Spleen (tissue), 7 donors: ENCODE measurements around the gene GNB3.

ENCODE experiments used
- CTCF ChIP-seq, 11 experiments: fragments of 200-600 bp in 7 of 11; fragments of 450-650 bp in 4 of 11; sonication (generic) in 4 of 11; IDR thresholded peaks in 8 of 11; conservative IDR thresholded peaks in 3 of 11; 1 replicate in 7 of 11; 2 replicates in 4 of 11; pipeline versions ENCODE4 v1.4.0 to v1.8.0; 2016 to 2021; ENCODE audit warnings: antibody characterized with exemption in 11 of 11, inconsistent platforms in 4 of 11, mild to moderate bottlenecking in 1 of 11
- POLR2A ChIP-seq, 3 donors: fragments of 450-650 bp; IDR thresholded peaks; one replicate each; pipeline ENCODE4 v1.5.1; 2017; ENCODE audit warnings: antibody characterized with exemption in 3 of 3, mild to moderate bottlenecking in 1 of 3
- POLR2AphosphoS5 ChIP-seq, 3 donors: sonication (generic); formaldehyde crosslinking; IDR thresholded peaks; one replicate each; pipeline ENCODE4 v1.5.1; 2017; ENCODE audit warnings: antibody characterized with exemption in 3 of 3
- donor health status: DM: no; HTN: no; CAD: no; lungs with moderate emphysema.
- donor health status: DM: no; HTN: no; CAD: no.
- donor health status: DM: no; HTN: no; CAD: no.

DNA sequence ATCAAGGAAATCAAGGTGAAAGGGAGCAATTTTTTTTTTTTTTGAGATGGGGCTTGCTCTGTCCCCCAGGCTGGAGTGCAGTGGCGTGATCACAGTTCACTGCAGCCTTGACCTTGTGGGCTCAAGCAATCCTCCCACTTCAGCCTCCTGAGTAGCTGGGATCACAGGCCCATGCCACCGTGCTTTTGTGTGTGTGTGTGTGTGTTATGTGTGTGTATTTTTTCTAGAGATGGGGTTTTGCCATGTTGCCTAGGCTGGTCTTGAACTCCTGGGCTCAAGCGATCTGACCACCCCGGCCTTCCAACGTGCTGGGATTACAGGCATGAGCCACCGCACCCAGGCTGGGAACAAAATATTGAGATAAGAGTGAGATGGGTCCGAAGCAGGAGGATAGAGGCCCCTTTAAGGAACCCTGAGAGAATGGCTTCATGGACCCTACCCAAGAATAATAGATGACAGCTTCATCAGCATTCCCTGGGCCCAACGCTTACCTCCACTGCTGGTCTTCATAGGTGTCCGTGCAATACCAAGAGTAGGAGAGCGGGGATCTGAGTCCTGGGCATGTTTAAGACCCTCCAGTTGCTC, 9.3 kb downstream of the GNB3 start:
- no peak for TF ChIP-seq CTCF (IDR thresholded peaks at IDR 0.05 in 8 of 11, conservative IDR thresholded peaks at IDR 0.05 in 3 of 11)
- TF ChIP-seq POLR2AphosphoS5 (IDR thresholded peaks at IDR 0.05) = no peak
- no peak for TF ChIP-seq POLR2A (IDR thresholded peaks at IDR 0.05)
